K562 (cell line): ENCODE measurements around the gene MGST2.

Experiments used
- EP300 ChIP-seq: IDR thresholded peaks from 2 replicates; pipeline ENCODE4 v1.6.1; 2012; ENCODE audit warnings: low read length, improper control_type of control experiment
- FOXA1 ChIP-seq: fragments of 450-650 bp; IDR thresholded peaks from 2 replicates; pipeline ENCODE4 v1.6.1; 2016; ENCODE audit warnings: mild to moderate bottlenecking, borderline replicate concordance
- FOXM1 ChIP-seq, 2 experiments: fragments of 450-650 bp in 1 of 2; sonication (generic) in 1 of 2; formaldehyde crosslinking in 1 of 2; IDR thresholded peaks; 2 replicates each; pipeline versions ENCODE4 v1.6.1 to v1.9.0; 2017 to 2022; ENCODE audit warnings: low read depth in 2 of 2, mild to moderate bottlenecking in 2 of 2, missing genetic modification reagents in 1 of 2, moderate library complexity in 1 of 2
- GABPB1 ChIP-seq: sonication (generic); formaldehyde crosslinking; IDR thresholded peaks from 2 replicates; pipeline ENCODE4 v1.8.0; 2022; ENCODE audit warnings: mild to moderate bottlenecking, missing genetic modification reagents
- MCM2 ChIP-seq: fragments of 450-650 bp; IDR thresholded peaks from 2 replicates; pipeline ENCODE4 v1.6.1; 2017; ENCODE audit warnings: low read depth, mild to moderate bottlenecking
- SNIP1 ChIP-seq: fragments of 450-650 bp; IDR thresholded peaks from 2 replicates; pipeline ENCODE4 v1.7.1; 2017; ENCODE audit warnings: low read depth, mild to moderate bottlenecking
- SP1 ChIP-seq: sonication (generic); formaldehyde crosslinking; IDR thresholded peaks from 2 replicates; pipeline ENCODE4 v1.8.1; 2022; ENCODE audit warnings: mild to moderate bottlenecking, missing genetic modification reagents
- ZZZ3 ChIP-seq: fragments of 450-650 bp; IDR thresholded peaks from 2 replicates; pipeline ENCODE4 v1.6.1; 2016; ENCODE audit warnings: antibody characterized with exemption, mild to moderate bottlenecking, moderate library complexity

DNA sequence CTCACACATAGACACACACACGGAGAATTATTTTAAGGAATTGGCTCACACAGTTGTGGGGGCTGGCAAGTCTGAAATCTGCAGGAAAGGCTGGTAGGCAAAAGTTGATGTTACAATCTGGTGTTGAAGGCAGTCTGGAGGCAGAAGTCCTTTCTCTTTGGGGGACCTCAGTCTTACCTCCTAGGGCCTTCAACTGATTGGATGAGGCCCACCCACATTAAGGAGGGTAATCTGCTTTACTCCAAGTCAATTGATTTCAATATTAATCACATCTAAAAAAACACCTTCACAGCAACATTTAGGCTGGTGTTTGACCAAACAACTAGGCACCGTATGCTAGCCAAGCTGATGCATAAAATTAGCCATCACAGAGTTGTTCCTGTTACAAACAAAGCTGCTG lies 10.7 kb downstream of the MGST2 start:
- TF ChIP-seq EP300 (no peak), FOXM1 (IDR thresholded peaks at IDR 0.05; ENCODE audit: low read depth) (no peak), FOXM1 (CRISPR knock-in tag; IDR thresholded peaks at IDR 0.05; ENCODE audit: low read depth) (no peak), FOXA1 (no peak), GABPB1 (CRISPR knock-in tag) (no peak), MCM2 (no peak), SNIP1 (no peak), ZZZ3 (no peak), SP1 (CRISPR knock-in tag) (no peak)
